ENCODE data around the gene INTS1.

DNA sequence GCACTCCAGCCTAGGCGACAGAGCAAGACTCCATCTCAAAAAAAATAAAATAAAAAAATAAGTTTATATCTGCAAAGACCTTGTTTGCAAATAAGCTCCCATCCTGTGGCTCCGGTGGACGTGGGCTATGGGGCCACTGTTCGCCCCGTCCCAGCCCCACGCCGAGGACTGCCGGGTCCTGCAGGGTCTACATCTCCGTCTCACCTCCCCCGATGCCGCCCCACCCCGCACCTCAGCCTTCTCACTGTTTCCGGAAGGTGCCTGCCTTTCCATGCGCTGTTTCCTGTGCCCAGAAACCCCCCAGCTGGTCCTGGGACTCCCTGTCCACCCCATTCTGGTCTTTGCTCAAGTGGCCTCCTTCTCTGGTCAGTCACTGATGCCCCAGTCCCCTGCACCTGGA lies 5.0 kb upstream of the INTS1 start:
- TF ChIP-seq CTCF (IDR thresholded peaks at IDR 0.05; ENCODE audit: low read length) (no peak), EZH2 (optimal IDR thresholded peaks at IDR 0.05; ENCODE audit: low read depth, low read length) (no peak), EZH2phosphoT487 (IDR thresholded peaks at IDR 0.05; ENCODE audit: low read length) (no peak)

All from MM.1S (cell line).